Stimulated activated CD4-positive, alpha-beta T cell treated with anti-CD3 and anti-CD28 coated beads, Interleukin-4, amount 100 ng/mL, for 1 hour (primary cell): ENCODE results near the gene EFNA4.
A peak's percentile ranks its signal among the peaks of the same experiment; 100 is the strongest.

ENCODE experiments used
- DNase-seq: peaks from one replicate; pipeline ENCODE4 v3.0.0-alpha.2; 2020

The EFNA4 gene

GRCh38 chr1:155075535-155075934 is 12.0 kb downstream of the EFNA4 start:
- DNase-seq = no peak

- DNase-seq = no peak
Measured at GRCh38 chr1:155076371-155076770, 12.8 kb downstream of the EFNA4 start.

- no peak for DNase-seq
Measured at GRCh38 chr1:155077346-155077745, 13.8 kb downstream of the EFNA4 start.

- DNase-seq = no peak
Measured at GRCh38 chr1:155077758-155078445, 14.4 kb downstream of the EFNA4 start.

- peak; percentile 69 for DNase-seq
Measured at GRCh38 chr1:155078469-155079209, 15.1 kb downstream of the EFNA4 start, which contains the start of gene EFNA3. Gene EFNA3, plus strand, starts transcription at chr1:155078837. Its CDS starts 105 bp downstream, at chr1:155078942.

GRCh38 chr1:155079210-155079486 is 15.6 kb downstream of the EFNA4 start:
- DNase-seq = no peak

- DNase-seq = peak; percentile 28
Measured at GRCh38 chr1:155079487-155080311, 16.2 kb downstream of the EFNA4 start.

- peak; percentile 42 for DNase-seq
Measured at GRCh38 chr1:155080312-155081228, 17.0 kb downstream of the EFNA4 start.

GRCh38 chr1:155081472-155082300 is 18.1 kb downstream of the EFNA4 start:
- peak; percentile 52 for DNase-seq

GRCh38 chr1:155082301-155083051 is 18.9 kb downstream of the EFNA4 start:
- DNase-seq = peak; percentile 41

GRCh38 chr1:155083052-155083541 is 19.6 kb downstream of the EFNA4 start:
- no peak for DNase-seq

- DNase-seq = no peak
Measured at GRCh38 chr1:155083865-155084721, 20.6 kb downstream of the EFNA4 start.

- DNase-seq = peak; percentile 92
Measured at GRCh38 chr1:155084722-155085503, 21.4 kb downstream of the EFNA4 start.

- peak; percentile 80 for DNase-seq
Measured at GRCh38 chr1:155085504-155086127, 22.1 kb downstream of the EFNA4 start.

- DNase-seq = peak; percentile 81
Measured at GRCh38 chr1:155086128-155086741, 22.7 kb downstream of the EFNA4 start.

GRCh38 chr1:155086856-155087535 is 23.5 kb downstream of the EFNA4 start:
- DNase-seq = no peak
